Adipose tissue (tissue), 3 donors: ENCODE results near the gene PHACTR3. TPM values are rescaled to one million over a fixed set of nuclear protein-coding genes. Genes with fewer than 3 reads are reported as not detected.
"Not testable (repeated sequence)": the region's sequence is repeated elsewhere in the genome, so short reads cannot be mapped to it uniquely, and the experiment has no call there.

Source experiments
- H3K27ac ChIP-seq: one replicate; pipeline ENCODE4 v1.5.1; 2013; ENCODE audit warnings: low read depth, low read length
- WGBS, 3 donors: extraction: QIAGEN DNeasy Blood & Tissue Kit; methylation state at CpG; one replicate each; pipeline ENCODE4 v1.1.7; 2013; 5-methylcytosine and 5-hydroxymethylcytosine counted together
- polyA plus RNA-seq, 3 donors: library from polyadenylated mRNA; stranded (reverse); fragments of 200-250 nt; gene quantifications; one replicate each; pipeline ENCODE4 v1.2.3, GENCODE V29; 2013
- donor health status: healthy with polysubstance abuse.
- donor health status: Bipolar disorder and iron deficiency.
- donor health status: healthy.

The PHACTR3 gene
- polyA plus RNA-seq: under 1 TPM in 2 of 3 donors, not detected in 1; 0.10 to 0.42 TPM

DNA sequence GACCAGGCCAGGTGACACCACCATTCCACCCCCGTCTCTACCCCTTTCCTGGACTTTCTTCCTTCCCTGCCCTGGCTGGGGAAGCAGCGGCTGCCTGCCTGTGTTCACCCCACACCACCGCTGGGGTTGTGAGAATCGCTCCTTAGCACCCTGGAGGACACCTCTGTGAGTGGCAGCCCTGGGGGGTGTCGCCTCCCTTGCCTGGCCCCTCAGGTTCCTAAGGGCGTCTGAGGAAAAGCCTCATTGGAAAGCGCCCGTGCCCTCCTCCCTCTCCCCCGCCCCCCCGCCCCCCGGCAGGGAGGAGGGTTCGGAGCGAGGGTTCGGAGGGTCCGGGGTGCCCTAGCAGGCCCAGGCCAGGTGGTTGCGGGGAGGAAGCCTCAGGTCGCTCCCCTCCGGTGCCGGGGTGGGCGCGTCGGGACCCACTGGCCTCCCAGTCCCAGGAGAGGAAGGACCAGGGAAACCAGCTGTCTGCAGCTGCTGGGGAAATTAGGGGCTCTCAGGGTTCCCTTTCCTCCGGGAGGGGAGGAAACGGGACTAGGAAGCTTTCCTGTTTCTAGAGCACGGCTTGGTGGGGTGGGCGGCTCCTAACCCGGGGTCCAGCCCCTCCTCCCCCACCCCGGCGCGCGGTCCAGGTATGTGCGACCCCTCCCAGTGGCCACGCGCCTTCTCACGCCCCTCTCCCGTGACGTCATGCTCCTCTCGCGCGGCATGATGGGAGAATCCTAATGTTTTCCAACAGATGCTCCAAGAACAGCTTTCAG, at the start of gene PHACTR3:
PHACTR3 (plus strand) TSS at position 760 of the 761 bp plus-strand sequence. CDS start 475 bp downstream, outside the sequence.
- 3 to 6% (median 4%) methylated on average over 35 to 38 of the region's 40 CpGs for WGBS, 3 donors
- no peak within 1 kb of the TSS for H3K27ac ChIP-seq

DNA sequence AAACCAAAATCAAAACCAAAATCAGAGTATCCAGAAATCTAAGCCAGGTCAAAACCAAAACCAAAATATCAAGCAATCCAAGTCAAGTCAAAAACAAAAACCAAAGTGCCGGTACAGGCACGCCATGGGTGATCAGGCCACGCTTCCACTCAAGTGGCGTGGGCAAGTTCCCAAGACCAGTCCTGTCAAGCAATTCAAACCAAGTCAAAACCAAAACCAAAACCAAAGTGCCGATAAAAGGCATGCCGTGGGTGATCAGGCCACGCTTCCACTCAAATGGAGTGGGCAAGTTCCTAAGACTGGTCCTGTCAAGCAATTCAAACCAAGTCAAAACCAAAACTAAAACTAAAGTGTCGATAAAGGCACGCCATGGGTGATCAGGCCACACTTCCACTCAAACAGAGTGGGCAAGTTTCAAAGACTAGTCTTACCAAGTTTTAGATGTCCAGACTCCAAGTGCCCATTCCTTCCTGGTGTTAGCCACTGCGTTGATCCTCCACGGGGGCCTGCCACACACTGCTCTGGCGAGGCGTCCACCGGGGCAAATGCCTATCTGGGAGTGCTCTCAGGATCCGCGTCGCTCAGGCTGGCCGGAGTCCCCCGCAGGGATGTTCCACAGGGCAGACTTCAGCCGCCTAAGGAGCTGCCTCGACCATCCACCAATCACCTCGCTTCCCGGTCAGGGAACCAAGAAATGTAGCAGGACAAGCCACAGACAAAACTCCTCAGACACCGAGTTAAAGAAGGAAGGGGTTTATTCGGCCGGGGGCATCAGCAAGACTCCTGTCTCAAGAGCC, 46.4 kb upstream of the PHACTR3 start:
- 89 to 93% (median 91%) methylated on average over 26 of the region's 26 CpGs for WGBS, 3 donors
- H3K27ac ChIP-seq: not testable (repeated sequence)

- 83 to 90% (median 86%) methylated on average over 14 of the region's 14 CpGs for WGBS, 3 donors
- no peak overlapping the region for H3K27ac ChIP-seq
These were observed 45.1 kb upstream of the PHACTR3 start for GRCh38 chr20:59559024-59559817.

GRCh38 chr20:59559863-59560262, 44.5 kb upstream of the PHACTR3 start:
- H3K27ac ChIP-seq: no peak overlapping the region
- 83 to 90% (median 84%) methylated on average over 7 of the region's 7 CpGs for WGBS, 3 donors

- H3K27ac ChIP-seq: no peak overlapping the region
- WGBS, 3 donors: 28 to 36% (median 30%) methylated on average over 7 of the region's 7 CpGs
These were observed 43.6 kb upstream of the PHACTR3 start for GRCh38 chr20:59560588-59561227.

DNA sequence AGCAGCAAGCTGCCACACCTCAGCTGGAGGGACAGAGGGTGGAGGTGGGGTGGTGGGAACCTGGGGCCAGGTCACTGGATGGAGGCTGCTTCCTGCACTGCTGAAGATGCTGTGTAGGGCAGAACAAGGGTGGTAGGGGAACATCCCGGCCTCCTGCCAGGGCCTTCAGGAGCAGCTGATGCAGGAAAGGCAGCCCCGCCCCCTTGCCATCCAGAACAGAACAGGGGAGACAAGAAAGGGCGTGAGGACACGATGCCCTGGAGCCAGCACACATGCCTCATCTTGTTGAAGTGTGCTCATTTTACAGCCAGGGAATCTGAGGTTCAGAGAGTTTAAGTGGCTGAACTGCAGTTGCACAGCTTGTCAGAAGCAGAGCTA, 43.1 kb upstream of the PHACTR3 start:
- H3K27ac ChIP-seq: no peak overlapping the region
- WGBS, 3 donors: 56 to 80% (median 64%) methylated on average over 4 of the region's 4 CpGs

DNA sequence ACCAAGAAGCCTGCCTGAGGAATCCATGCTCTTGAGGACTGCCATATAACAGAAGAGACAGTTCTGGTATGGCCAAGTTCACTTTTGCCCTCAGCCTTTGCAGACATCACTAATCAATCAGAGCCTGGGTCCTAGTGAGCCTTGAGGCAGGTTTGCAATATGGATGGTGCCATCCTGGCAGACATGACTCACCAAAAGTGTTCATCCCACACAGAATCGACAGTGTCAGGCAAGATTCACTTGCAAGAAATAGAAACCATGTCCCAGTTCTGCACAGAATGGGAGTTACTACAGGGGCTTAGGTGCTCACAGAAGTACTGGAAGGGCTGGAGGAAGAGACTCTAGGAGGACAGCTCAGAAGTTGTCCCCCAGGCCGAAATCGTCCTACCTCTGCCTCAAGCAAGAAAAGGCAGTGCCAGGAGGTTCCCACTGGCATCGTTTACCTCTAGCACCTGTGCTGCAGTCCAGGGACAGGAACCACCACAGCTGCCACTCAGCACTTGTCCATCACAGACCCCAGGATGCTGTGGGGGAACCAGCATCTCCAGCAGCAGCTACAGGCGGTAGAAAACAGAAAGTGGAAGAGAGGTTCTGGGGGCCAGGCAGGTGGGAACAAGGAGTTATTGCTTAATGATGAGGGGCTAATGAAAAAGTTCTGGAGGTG, 42.6 kb upstream of the PHACTR3 start:
- H3K27ac ChIP-seq: no peak overlapping the region

DNA sequence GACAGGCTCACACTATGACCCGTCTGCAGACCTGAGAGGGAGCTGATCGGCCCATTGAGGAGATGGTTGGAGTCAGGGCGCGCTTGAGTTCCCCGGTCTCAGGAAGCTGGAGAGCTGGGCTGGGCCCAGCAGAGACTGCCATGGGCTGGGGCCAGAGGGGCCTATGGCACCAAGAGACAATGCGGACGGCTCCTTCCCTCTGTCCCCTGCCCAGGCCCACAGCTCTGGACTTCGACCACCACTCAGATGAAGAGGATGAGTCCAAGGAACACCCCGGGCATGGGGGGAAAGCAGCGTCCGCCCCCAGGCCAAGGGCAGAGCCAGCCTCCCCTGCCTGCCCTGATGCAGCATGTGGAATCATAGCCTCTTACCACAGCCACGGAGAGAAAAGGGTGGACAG, 40.2 kb upstream of the PHACTR3 start:
- no peak overlapping the region for H3K27ac ChIP-seq
- WGBS, 3 donors: 77 to 88% (median 83%) methylated on average over 12 of the region's 12 CpGs

More for the DNA sequence above, 42.6 kb upstream of the PHACTR3 start:
- WGBS, 3 donors: 69 to 92% (median 77%) methylated on average over 5 of the region's 5 CpGs

- no peak overlapping the region for H3K27ac ChIP-seq
- 64 to 80% (median 71%) methylated on average over 1 of the region's 1 CpG for WGBS, 3 donors
These were observed 39.4 kb upstream of the PHACTR3 start for GRCh38 chr20:59564943-59565342.

DNA sequence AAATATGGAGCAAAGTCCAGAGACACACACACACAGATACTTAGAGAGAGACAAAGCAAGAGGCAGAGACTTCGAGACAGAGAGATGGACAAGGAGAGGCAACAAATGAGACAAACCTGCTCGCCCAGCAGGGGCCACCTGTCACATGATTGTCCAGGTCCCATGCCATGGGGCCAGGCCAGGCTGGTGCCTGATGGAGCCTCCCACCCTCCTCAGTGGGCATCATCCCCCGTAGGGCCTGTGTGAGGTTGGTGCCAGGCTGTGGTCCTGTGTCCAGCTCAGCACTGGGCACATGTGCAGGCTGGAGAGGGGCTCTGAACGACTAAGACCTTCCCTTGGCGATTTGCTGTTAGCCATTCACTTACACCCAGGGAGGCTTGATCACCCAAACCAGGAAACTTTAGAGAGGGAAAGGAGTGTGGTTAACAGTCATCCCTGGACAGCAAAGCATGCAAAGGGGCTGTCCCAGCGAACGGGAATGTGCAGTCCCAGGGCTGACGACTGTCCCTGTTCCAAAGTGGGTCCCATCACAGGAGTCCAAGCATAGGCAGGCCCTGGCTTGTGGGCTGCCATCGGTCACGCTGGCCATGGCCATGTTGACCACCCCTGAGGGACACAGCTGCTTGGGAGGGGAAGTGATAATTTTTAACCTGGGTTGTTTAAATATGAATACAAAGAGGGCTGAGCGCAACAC, 38.4 kb upstream of the PHACTR3 start:
- H3K27ac ChIP-seq: no peak overlapping the region
- 74 to 82% (median 81%) methylated on average over 11 of the region's 11 CpGs for WGBS, 3 donors

- WGBS, 3 donors: 71 to 86% (median 84%) methylated on average over 23 of the region's 23 CpGs
- H3K27ac ChIP-seq: no peak overlapping the region
These were observed 37.5 kb upstream of the PHACTR3 start for GRCh38 chr20:59566631-59567524.

DNA sequence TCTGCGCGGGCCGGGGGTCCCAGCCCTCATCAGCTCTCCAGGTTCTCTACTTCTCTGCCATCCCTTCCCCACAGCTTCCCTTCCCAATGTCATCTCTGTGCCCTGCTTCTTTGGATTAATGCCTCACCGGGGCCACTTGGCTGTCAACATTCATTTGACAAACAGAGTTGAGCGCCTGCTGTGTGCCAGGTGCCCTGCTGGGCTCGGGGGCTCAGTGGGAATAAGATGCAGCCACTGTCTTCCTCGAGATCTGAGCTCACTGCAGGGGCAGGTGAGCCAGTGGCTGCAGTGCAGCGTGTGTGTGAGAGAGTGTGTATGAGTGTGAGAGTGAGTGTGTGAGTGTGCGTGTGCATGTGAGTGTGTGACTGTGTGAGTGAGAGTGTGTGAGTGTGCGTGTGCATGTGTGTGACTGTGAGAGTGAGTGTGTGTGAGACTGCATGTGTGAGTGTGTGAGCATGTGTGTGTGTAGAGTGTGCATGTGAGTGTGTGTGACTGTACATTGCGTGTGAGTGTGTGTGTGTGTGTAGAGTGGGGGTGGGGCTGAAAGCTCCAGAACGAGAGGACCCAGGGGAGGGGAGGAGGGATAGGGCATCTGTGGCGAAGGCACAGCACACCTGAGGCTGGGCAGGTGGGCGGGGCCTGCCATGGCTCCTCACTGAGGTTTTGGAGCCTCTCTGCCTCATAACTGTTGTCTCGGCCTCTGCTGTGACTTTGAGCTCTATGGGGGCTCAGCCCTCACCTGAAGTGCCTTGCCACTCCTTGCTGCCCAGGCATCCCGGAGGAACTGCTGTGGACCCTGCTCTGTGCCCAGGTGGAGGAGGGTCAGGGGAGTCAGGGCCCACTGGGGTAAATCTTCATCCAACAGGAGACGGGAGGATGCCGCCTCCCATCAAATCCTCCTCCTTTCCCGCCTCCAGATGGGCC, 36.5 kb upstream of the PHACTR3 start:
- H3K27ac ChIP-seq: no peak overlapping the region
- WGBS, 3 donors: 73 to 77% (median 74%) methylated on average over 19 of the region's 19 CpGs

DNA sequence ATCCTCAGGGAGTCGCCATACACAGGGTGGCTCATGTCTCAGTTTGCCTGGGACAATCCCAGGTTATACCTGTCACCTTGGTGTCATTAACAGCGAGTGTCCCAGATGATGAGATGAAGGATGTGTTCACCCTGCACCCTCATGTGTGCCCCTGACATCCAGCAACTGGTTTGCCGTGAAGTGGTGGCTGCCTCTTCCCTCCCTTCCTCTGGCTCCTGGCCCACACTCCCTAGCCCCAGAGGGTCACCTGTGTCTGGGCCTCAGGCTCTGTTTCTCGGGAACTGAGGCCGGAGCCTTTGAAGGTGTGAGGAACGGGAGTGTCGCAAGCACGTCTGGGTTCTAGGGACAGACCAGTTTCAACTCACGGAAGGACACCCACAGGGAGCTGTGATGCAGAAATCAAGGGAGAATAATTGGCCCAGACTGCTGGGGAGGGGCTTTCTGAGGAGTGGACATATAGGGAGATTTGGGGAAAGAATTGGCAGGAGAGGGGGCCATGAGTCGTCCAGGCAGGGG, 35.8 kb upstream of the PHACTR3 start:
- WGBS, 3 donors: 60 to 70% (median 63%) methylated on average over 10 of the region's 10 CpGs
- no peak overlapping the region for H3K27ac ChIP-seq

DNA sequence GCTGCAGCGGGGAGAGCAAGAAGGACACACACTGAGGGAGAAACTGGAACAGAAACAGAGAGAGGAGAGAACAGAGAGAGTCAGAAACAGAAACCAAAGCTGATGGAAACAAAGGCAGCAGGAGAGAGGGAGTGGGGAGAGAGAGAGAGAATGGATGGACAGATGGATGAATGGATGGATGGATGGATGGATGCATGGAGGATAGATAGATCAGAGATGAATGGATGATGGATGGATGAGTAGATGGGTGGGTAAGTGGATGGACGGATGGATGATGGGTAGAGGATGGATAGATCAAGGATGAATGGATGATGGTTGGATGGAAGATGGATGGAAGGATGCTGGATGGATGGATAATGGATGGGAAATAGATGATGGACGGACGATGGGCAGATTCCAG, 35.0 kb upstream of the PHACTR3 start:
- WGBS, 3 donors: 44 to 82% (median 81%) methylated on average over 4 of the region's 4 CpGs

GRCh38 chr20:59571151-59571550, 33.2 kb upstream of the PHACTR3 start:
- H3K27ac ChIP-seq: no peak overlapping the region
- WGBS, 3 donors: 50 to 52% (median 52%) methylated on average over 7 of the region's 7 CpGs

More for the DNA sequence above, 35.0 kb upstream of the PHACTR3 start:
- no peak overlapping the region for H3K27ac ChIP-seq
